GM13976 (cell line): ENCODE data around the gene STK10.

ENCODE experiments used
- DNase-seq: peaks from one replicate; pipeline ENCODE4 v3.0.0; 2012; ENCODE audit warnings: low spot score
- in situ Hi-C: fragments of 300-500 bp; cut with MboI; formaldehyde crosslinking; loops from one replicate; pipeline ENCODE4 v1.12.0; 2022; ENCODE audit warnings: low sequenced_read_pairs, mixed read lengths, inconsistent platforms; ENCODE audit not compliant: unreplicated experiment
- TF ChIP-seq, protein P1 (sequence below): IDR thresholded peaks from 2 replicates; pipeline ENCODE4 v1.5.1; 2012; ENCODE audit warnings: borderline replicate concordance, mild to moderate bottlenecking; ENCODE audit not compliant: insufficient read depth; ENCODE audit errors: extremely low read depth, missing control alignments, control extremely low read depth

Gene STK10

DNA sequence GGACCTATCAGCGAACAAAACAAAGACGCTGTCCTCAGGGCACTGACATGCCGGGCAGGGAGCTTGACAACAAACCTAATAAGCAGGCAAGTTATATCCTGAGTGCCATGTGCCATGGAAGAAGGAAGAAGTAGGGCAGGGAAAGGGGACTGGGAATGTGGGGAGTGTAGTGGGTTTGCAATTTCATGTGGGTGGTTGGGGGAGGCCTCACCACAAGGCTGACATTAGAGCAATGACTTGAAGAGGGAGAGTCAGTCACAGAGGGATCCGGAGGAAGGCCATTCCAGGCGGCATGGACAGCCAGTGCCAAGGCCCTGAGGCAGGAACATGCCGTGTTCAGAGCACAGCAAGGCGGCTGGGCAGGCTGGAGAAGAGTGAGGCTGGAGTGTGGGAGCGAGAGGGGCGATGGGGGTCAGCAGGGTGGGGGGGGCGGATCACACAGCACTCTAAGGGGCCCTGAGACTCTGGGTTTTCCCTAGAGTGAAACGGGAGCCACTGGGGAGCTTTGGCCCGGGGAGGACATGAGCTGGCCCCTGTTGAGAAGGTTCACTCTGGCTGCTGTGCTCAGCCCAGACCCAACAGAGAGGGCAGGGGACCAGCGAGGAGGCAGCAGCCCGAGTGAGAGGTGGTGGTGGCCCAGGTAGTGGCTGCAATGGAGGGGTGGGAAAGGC lies 86.3 kb downstream of the STK10 start:
- in situ Hi-C loops, result no loop called here
- TF ChIP-seq, protein P1, sequence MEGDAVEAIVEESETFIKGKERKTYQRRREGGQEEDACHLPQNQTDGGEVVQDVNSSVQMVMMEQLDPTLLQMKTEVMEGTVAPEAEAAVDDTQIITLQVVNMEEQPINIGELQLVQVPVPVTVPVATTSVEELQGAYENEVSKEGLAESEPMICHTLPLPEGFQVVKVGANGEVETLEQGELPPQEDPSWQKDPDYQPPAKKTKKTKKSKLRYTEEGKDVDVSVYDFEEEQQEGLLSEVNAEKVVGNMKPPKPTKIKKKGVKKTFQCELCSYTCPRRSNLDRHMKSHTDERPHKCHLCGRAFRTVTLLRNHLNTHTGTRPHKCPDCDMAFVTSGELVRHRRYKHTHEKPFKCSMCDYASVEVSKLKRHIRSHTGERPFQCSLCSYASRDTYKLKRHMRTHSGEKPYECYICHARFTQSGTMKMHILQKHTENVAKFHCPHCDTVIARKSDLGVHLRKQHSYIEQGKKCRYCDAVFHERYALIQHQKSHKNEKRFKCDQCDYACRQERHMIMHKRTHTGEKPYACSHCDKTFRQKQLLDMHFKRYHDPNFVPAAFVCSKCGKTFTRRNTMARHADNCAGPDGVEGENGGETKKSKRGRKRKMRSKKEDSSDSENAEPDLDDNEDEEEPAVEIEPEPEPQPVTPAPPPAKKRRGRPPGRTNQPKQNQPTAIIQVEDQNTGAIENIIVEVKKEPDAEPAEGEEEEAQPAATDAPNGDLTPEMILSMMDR, result no peak
- no peak for DNase-seq

GRCh38 chr5:172098883-172099282 lies 89.1 kb downstream of the STK10 start:
- DNase-seq, result no peak
- TF ChIP-seq, protein P1, result no peak
- in situ Hi-C loops, result no loop called here

GRCh38 chr5:172098046-172098445 lies 90.0 kb downstream of the STK10 start:
- no peak for DNase-seq
- in situ Hi-C loops, result no loop called here
- TF ChIP-seq, protein P1, result no peak

DNA sequence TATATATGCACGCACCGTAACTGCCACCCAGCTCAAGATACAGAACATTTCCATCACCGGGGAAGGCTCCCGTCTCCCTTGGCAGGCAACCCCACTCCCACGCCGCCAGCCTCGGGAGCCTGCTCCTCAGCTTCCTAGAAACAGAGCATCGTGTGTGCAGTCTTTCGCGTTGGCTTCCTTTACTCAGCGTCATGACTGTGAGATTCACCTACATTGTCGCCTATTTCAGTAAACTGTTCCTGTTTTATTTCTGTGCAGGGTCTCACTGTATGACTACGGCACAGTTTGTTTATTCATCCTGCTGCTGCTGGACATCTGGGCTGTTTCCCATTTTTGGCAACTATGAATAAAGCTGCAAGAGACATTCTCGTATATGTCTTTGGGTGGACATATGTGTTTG lies 90.7 kb downstream of the STK10 start:
- in situ Hi-C loops, result no loop called here
- TF ChIP-seq, protein P1, result no peak
- DNase-seq, result no peak

DNA sequence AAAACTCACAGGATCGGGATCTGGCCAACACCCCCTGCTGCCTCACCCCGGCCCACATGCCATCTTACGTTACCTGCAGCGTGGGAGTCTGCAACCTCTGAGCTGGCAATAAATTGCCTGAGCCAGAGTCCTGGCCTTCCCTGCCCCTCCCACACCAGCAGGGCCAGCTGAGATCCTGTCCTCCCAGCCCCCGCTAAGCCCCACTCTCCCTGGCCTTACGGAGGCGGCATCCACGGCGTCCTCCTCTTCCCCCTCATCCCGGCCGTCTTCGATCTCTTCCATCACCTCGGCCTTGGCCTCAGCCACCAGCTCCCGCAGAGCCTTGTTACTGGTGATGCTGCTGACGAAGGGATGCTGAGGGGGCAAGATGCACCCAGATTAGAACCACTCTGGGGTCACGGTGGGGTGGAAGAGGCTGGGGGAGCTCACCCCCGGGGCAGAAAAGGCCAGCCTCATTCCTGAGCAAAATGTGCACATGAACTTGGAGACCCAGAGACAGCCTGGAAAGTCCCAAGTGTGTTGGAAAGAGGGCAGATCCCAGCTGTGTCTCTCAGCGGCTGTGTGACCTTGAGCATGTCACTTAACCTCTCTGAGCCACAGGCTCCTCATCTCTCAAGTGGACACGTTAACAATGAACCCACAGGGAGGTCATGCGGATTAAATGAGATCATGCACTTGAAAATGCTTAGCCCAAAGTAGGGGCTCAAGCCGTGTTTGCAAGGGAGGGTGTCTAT lies 91.7 kb downstream of the STK10 start:
- no peak for DNase-seq
- in situ Hi-C loops, result no loop called here
- TF ChIP-seq, protein P1, result no peak

- DNase-seq, result no peak
- in situ Hi-C loops, result no loop called here
- TF ChIP-seq, protein P1, result no peak
These were observed 92.4 kb downstream of the STK10 start for GRCh38 chr5:172095368-172096206.
